B cell (primary cell): ENCODE measurements around the gene GASK1A. TPM values are rescaled to one million over a fixed set of nuclear protein-coding genes. Genes with fewer than 3 reads are reported as not detected.
"Not testable (repeated sequence)": the region's sequence is repeated elsewhere in the genome, so short reads cannot be mapped to it uniquely, and the experiment has no call there.

ENCODE experiments used
- ATAC-seq: fragments of 200-7000 bp; cut with Tn5 transposase; one replicate; pipeline ENCODE4 v1.10.0; 2021; ENCODE audit warnings: low read depth, mild to moderate bottlenecking, moderate number of reproducible peaks, moderate library complexity
- CTCF ChIA-PET: fragments of 350-600 bp; sonication (Branson Sonifier 250); formaldehyde crosslinking; loops from one replicate; lab custom pipeline; 2021; ENCODE audit warnings: antibody characterized with exemption, inconsistent platforms; lab: Charles Lee
- POLR2A ChIA-PET: fragments of 350-600 bp; sonication (Branson Sonifier 250); formaldehyde crosslinking; loops from one replicate; lab custom pipeline; 2021; ENCODE audit warnings: antibody characterized with exemption; lab: Charles Lee
- DNase-seq: peaks from one replicate; pipeline ENCODE4 v3.0.0; 2013
- H2AFZ ChIP-seq: 2 replicates; pipeline ENCODE4 v1.6.1; 2012; ENCODE audit warnings: mild to moderate bottlenecking, low read depth, low read length; ENCODE audit not compliant: insufficient read depth, poor library complexity, severe bottlenecking
- H3K27ac ChIP-seq, 2 donors: 1 replicate in 1 of 2; 2 replicates in 1 of 2; pipeline ENCODE4 v1.5.1; 2012 to 2013; ENCODE audit warnings: low read length in 2 of 2, mild to moderate bottlenecking in 2 of 2, moderate library complexity in 1 of 2
- H3K27me3 ChIP-seq, 4 experiments: fragments of 200-600 bp in 1 of 4; sonication (generic) in 1 of 4; replicated peaks in 1 of 4; 1 replicate in 2 of 4; 2 replicates in 2 of 4; pipeline versions ENCODE4 v1.6.1 to v1.7.0; 2013 to 2016; ENCODE audit warnings: low read length in 3 of 4, mild to moderate bottlenecking in 2 of 4, mixed read lengths in 1 of 4, moderate library complexity in 1 of 4; ENCODE audit not compliant: insufficient read depth in 4 of 4, control insufficient read depth in 3 of 4; ENCODE audit errors: control extremely low read depth in 1 of 4
- H3K36me3 ChIP-seq, 2 experiments: replicated peaks in 1 of 2; 1 replicate in 1 of 2; 2 replicates in 1 of 2; pipeline versions ENCODE4 v1.6.1 to v1.7.1; 2013; ENCODE audit warnings: low read length in 1 of 2; ENCODE audit not compliant: insufficient read depth in 2 of 2, control insufficient read depth in 1 of 2; ENCODE audit errors: control extremely low read depth in 1 of 2, extremely low read depth in 1 of 2
- H3K4me1 ChIP-seq, 2 donors: fragments of 200-600 bp in 1 of 2; sonication (generic) in 1 of 2; 1 replicate in 1 of 2; 2 replicates in 1 of 2; pipeline versions ENCODE4 v1.5.1 to v1.6.1; 2013 to 2017; ENCODE audit warnings: low read length in 2 of 2; ENCODE audit not compliant: control insufficient read depth in 2 of 2, insufficient read depth in 2 of 2
- H3K4me2 ChIP-seq: replicated peaks from 2 replicates; pipeline ENCODE3; 2012; ENCODE audit warnings: mild to moderate bottlenecking, low read depth, low read length; ENCODE audit not compliant: poor library complexity, severe bottlenecking
- H3K4me3 ChIP-seq, 5 experiments: fragments of 200-600 bp in 1 of 5; sonication (generic) in 1 of 5; 1 replicate in 3 of 5; 2 replicates in 2 of 5; pipeline versions ENCODE4 v1.5.1 to v1.7.0; 2011 to 2016; ENCODE audit warnings: low read length in 4 of 5, mild to moderate bottlenecking in 4 of 5, low read depth in 2 of 5, control low read depth in 1 of 5, moderate library complexity in 1 of 5; ENCODE audit not compliant: insufficient read depth in 1 of 5; ENCODE audit errors: control extremely low read depth in 1 of 5, extremely low read depth in 1 of 5
- H3K79me2 ChIP-seq: fragments of 200-600 bp; sonication (generic); one replicate; pipeline ENCODE4 v1.6.0; 2016; ENCODE audit warnings: low read length; ENCODE audit not compliant: control insufficient read depth, insufficient read depth
- H3K9ac ChIP-seq: fragments of 200-600 bp; sonication (generic); 2 replicates; pipeline ENCODE4 v1.6.1; 2017; ENCODE audit warnings: mild to moderate bottlenecking, low read length, moderate library complexity
- H3K9me3 ChIP-seq, 3 donors: one replicate each; pipeline versions ENCODE4 v1.6.1 to v1.7.1; 2013; ENCODE audit warnings: low read length in 2 of 3; ENCODE audit not compliant: control insufficient read depth in 2 of 3, insufficient read depth in 1 of 3; ENCODE audit errors: control extremely low read depth in 1 of 3
- H4K20me1 ChIP-seq: 2 replicates; pipeline ENCODE4 v1.6.0; 2012; ENCODE audit warnings: mild to moderate bottlenecking, low read length; ENCODE audit not compliant: insufficient read depth, control insufficient read depth, poor library complexity, severe bottlenecking
- H3K27ac Mint-ChIP-seq: one replicate; pipeline ENCODE4 v1.8.0; 2021; ENCODE audit warnings: mixed read lengths
- H3K27me3 Mint-ChIP-seq: one replicate; pipeline ENCODE4 v1.8.0; 2021; ENCODE audit warnings: mixed read lengths
- H3K4me1 Mint-ChIP-seq: one replicate; pipeline ENCODE4 v1.8.0; 2021; ENCODE audit warnings: mixed read lengths
- H3K4me3 Mint-ChIP-seq: one replicate; pipeline ENCODE4 v1.8.0; 2021; ENCODE audit warnings: mixed read lengths
- H3K9me3 Mint-ChIP-seq: one replicate; pipeline ENCODE4 v1.8.0; 2022; ENCODE audit warnings: mixed read lengths; ENCODE audit not compliant: insufficient read depth
- CTCF ChIP-seq: fragments of 200-600 bp; IDR thresholded peaks from one replicate; pipeline ENCODE4 v1.8.0; 2022; ENCODE audit warnings: antibody characterized with exemption, mild to moderate bottlenecking
- EZH2 ChIP-seq: IDR thresholded peaks from 2 replicates; pipeline ENCODE4 v1.6.1; 2012; ENCODE audit warnings: borderline replicate concordance, low read depth, mild to moderate bottlenecking, moderate library complexity, low read length; ENCODE audit not compliant: insufficient read depth, poor library complexity, severe bottlenecking
- WGBS: methylation state at CpG from one replicate; pipeline ENCODE4 v1.1.5; 2013; ENCODE audit warnings: missing lambda C conversion rate; ENCODE audit not compliant: insufficient coverage; 5-methylcytosine and 5-hydroxymethylcytosine counted together
- intact Hi-C: fragments of 100-400 bp; cut with micrococcal nuclease; formaldehyde crosslinking; loops from one replicate; pipeline ENCODE4 v1.10.0; 2022
- polyA plus RNA-seq: library from polyadenylated mRNA; depleted of rRNA; stranded (reverse); fragments of >200 nt; gene quantifications from 2 replicates; pipeline ENCODE4 v1.2.3, GENCODE V29; 2012
- total RNA-seq, 2 donors: library from RNA; stranded (reverse); fragments of 120-200 nt in 1 of 2; gene quantifications; 1 replicate in 1 of 2; 2 replicates in 1 of 2; pipeline versions ENCODE4 v1.2.3 to v1.2.4, GENCODE V29; 2013 to 2022

Gene GASK1A
- total and polyA plus RNA-seq, 2 donors (not counting 1 experiment from before 2014, with no cell fraction given): not detected

GRCh38 chr3:43063114-43063513 is 84.0 kb downstream of the GASK1A start:
- no peak overlapping the region for H3K4me3 ChIP-seq
- Mint-ChIP-seq H3K4me1 (no peaks in the 10 kb centered on the region), H3K27ac (no peak overlapping the region), H3K4me3 (no peak overlapping the region), H3K27me3 (peaks cover 6% of the 10 kb centered on the region), H3K9me3 (no peaks in the 10 kb centered on the region)
- H3K79me2 ChIP-seq: no peaks in the 10 kb centered on the region
- H3K27ac ChIP-seq: no peak overlapping the region
- no peaks in the 10 kb centered on the region for H3K36me3 ChIP-seq
- no peak for DNase-seq
- no peak overlapping the region for H2AFZ ChIP-seq
- 71% methylated on average over 5 of the region's 5 CpGs for WGBS
- H3K4me2 ChIP-seq: no peak overlapping the region
- intact Hi-C loops: no loop called here
- ChIA-PET CTCF (no interaction called here), POLR2A (no interaction called here)
- no peak for ATAC-seq
- H3K4me1 ChIP-seq: no peaks in the 10 kb centered on the region
- H3K9ac ChIP-seq: no peak overlapping the region
- H3K9me3 ChIP-seq: no peaks in the 10 kb centered on the region
- TF ChIP-seq EZH2: no peak
- no peak for TF ChIP-seq CTCF
- no peaks in the 10 kb centered on the region for H3K27me3 ChIP-seq
- H4K20me1 ChIP-seq: no peaks in the 10 kb centered on the region

GRCh38 chr3:43070670-43071069 is 91.6 kb downstream of the GASK1A start:
- not testable (repeated sequence) for H3K4me1 Mint-ChIP-seq

More at GRCh38 chr3:43070670-43071069, 91.6 kb downstream of the GASK1A start:
- H3K4me3 Mint-ChIP-seq, H4K20me1 ChIP-seq, H3K36me3 ChIP-seq, POLR2A ChIA-PET, H3K9ac ChIP-seq, H3K4me2 ChIP-seq, H3K27ac ChIP-seq, H3K27me3 ChIP-seq, H3K4me3 ChIP-seq, H3K79me2 ChIP-seq, ATAC-seq, H3K9me3 ChIP-seq, H2AFZ ChIP-seq, H3K4me1 ChIP-seq, H3K9me3 Mint-ChIP-seq, CTCF ChIA-PET, intact Hi-C loops, H3K27me3 Mint-ChIP-seq, DNase-seq, H3K27ac Mint-ChIP-seq: not testable (repeated sequence)
- no CpG with 5 or more reads among the region's 5 CpGs for WGBS
